GM18868 (cell line): ENCODE data around the gene SRP68.
"Not testable (repeated sequence)": the region's sequence is repeated elsewhere in the genome, so short reads cannot be mapped to it uniquely, and the experiment has no call there.

ENCODE experiments used
- ATAC-seq: cut with Tn5 transposase; IDR thresholded peaks from one replicate; pipeline ENCODE4 v1.9.1; 2021; ENCODE audit warnings: mild to moderate bottlenecking, moderate library complexity; ENCODE audit not compliant: unreplicated experiment

The SRP68 gene

DNA sequence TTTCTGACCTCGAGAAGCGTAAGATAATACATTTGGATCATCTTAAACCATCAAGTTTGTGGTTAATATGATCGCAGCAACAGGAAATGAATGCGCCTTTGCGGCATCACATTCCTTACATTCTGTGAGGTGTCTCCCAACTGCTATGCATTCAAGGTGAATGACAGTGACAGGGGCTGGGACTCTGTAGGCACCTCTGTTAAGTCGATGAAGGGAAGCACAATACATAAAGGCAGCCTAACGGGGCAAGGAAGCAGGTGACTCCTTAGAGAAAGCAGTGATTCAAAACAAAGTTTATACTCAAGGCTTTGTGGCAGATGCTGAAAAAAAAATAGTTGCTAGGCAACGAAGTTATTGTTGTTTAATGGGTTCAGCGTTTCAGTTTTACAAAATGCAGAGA lies 23.6 kb downstream of the SRP68 start:
- no peak for ATAC-seq

GRCh38 chr17:76048025-76048605 lies 24.2 kb downstream of the SRP68 start:
- ATAC-seq: no peak

GRCh38 chr17:76046064-76046463 lies 26.3 kb downstream of the SRP68 start:
- ATAC-seq: no peak

GRCh38 chr17:76044475-76045007 lies 27.8 kb downstream of the SRP68 start:
- ATAC-seq: not testable (repeated sequence)

DNA sequence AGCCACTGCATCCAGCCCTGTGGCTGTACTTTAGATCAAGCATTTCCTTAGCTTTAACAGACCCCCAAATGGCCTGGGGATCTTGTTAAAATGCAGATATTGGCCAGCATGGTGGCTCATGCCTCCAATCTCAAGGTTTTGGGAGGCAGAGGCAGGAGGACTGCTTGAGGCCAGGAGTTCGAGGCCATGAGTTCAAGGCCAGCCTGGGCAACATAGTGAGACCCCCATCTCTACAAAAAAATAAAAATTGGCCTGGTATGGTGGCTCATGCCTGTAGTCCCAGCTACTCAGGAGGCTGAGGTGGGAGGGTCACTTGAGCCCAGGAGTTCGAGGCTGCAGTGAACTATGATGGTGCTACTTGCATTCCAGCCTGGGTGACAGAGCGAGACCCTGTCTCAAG lies 29.4 kb downstream of the SRP68 start:
- ATAC-seq: not testable (repeated sequence)

GRCh38 chr17:76040376-76040775 lies 31.9 kb downstream of the SRP68 start:
- no peak for ATAC-seq

DNA sequence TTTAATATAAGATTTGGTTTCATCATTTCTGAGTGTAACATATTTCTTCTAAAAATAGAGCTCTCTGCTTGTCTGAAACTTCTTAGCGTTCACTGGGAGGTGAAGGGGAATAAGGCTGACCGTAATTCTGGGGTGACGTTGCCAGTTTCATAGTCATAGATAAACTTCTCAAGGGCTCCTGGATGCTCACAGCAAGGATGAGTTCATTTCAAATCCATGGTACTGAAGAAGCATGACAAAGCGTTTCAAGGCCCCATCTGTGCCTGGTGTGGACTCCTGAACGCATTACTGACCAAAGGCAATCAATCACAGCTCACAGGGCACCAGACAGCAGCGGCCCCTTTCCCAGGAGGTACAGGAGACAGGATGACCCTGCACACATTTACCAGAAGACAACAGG lies 33.2 kb downstream of the SRP68 start:
- no peak for ATAC-seq

DNA sequence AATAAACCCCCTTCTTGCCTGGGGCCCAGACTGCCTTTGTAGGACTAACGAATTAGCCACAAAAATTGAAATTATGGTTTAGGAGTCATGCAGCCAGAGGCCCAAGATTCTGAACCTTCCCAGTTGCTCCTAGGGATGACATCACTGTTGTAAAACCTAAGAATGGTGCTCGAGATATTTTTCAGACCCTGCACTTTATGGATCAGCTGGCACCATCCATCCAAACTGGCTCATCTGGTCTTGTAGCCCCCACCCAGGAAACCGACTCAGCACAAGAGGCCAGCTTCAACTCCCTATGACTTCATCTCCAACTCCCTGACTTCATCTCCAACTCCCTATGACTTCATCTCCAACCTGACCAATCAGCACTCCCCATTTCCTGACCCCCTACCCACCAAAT lies 34.3 kb downstream of the SRP68 start:
- no peak for ATAC-seq

- no peak for ATAC-seq
Measured at GRCh38 chr17:76036497-76037261, 35.6 kb downstream of the SRP68 start.

- ATAC-seq: no peak
Measured at GRCh38 chr17:76034428-76035350, 37.6 kb downstream of the SRP68 start.

- no peak for ATAC-seq
Measured at GRCh38 chr17:76033139-76033538, 39.2 kb downstream of the SRP68 start.

DNA sequence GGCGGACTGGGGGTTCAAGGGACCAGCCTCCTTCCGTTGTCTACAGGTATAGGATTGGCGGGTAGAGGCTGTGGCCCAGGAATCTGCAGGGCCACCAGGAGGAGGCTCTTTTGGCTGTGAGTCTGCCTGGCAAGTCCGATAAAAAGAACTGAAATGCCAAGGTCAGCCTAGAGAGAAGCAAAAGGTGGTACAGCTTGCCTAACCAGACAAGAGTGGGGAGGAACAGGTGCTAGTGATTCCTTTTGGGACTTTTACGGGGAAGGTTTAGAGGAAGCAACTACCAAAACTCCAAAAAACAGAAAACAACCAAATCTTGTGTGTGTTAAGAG lies 39.6 kb downstream of the SRP68 start:
- ATAC-seq: no peak

GRCh38 chr17:76032073-76032779 lies 40.1 kb downstream of the SRP68 start:
- ATAC-seq: no peak

DNA sequence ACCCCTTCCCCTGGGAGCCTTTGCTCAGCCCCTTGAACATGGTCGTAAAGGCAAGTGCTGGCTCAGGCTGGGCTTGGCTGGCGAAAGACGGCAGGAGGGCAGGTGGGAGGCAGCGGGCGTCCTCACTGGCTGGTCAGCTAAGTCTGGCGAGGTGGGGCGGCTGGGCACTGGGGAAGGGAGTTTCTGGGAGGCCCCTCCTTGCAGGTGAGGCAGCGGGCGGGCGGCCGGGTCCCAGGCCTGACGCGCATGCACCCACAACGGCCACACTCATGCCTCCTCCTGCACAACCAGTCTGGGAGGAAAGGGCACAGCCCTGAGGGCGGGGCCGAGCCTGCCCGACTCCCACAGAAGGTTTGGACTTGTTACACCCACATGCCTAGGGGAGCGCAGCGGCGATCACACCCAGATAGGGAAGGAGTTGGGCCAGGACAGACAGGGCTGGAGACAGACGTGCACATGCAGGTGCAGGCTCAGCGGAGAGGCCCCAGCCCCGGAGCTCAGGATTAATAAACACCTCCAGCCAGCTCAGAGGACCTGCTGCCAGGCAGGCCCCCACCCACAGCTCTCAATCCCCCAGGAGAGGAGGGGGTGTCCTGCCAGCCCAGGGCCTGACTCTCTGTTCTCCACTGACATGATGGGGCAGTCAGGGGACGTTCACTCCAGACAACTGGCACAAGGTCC lies 45.0 kb downstream of the SRP68 start, which contains the start of gene EVPL:
EVPL (minus strand) TSS at position 148 of the 681 bp plus-strand sequence; CDS start at position 40, 108 bp downstream.
- no peak for ATAC-seq

DNA sequence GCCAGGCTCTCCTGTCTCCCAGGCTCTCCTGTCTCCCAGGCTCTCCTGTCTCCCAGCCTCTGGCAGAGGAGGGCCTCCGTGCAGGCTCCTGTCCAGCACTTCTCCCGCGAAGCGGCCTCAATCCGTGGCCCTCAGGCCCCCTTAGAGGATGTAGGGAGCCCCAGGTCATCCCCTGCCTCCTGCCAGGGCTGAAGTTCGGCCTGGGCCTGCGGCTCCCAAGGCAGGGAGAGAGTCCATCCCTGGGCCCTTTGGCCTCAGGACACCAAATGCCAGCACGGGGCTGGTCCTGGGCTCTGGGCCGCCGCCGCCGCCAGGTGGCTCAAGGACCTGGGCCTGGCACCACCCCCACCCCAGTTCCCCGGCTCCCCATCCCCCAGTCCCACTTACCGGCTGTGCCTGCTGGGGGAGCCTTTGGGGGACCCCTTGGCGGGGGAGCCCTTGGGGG lies 45.6 kb downstream of the SRP68 start:
- no peak for ATAC-seq

GRCh38 chr17:76025294-76025693 lies 47.0 kb downstream of the SRP68 start:
- ATAC-seq: no peak

GRCh38 chr17:76024353-76024752 lies 48.0 kb downstream of the SRP68 start:
- no peak for ATAC-seq

GRCh38 chr17:76023900-76024237 lies 48.4 kb downstream of the SRP68 start:
- no peak for ATAC-seq

DNA sequence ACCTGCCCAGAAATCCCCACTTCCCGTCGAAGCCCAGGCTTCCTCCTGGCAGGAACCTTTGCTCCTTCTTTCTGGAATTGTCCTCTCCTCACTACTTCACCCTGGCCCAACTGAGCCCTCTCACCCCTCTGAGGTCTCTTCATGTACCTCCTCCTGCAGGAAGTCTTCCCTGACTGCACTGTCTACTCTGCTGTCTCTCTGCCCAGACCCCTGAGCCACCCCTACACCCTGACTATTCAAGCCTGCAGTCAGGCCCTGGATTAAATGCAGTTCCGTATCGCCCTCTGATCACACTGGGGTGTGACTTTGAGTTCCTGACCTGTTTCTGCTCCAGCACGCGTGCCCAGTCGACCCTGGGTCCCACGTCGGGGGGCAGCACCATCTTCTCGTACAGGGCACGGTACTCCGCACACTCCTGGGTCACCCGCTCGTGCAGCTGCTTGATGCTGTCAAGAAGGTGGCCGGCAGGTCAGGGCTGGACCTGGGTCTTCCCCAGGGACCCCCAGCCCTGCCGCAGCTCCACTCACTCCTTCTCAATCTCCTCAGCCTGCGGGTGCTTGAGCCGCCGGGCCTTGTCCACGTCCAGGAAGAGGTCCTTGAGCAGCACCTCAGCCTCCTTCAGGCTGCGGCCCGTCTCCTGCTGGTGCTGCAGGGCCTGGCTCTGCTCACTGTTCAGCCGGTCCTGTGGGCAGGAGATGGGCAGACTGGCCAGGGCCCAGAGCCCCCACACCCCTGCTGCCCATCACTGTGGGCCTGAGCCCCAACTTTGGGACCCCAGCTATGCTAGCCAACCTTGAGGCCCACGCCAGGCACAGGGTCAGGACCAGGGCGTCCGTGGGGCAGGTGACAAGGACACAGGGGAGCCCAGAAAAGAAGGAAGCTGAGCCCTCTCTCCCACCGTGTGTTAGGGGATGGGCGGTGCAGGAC lies 49.1 kb downstream of the SRP68 start:
- no peak for ATAC-seq
